ENCODE results near the gene HTR3C. TPM values are rescaled to one million over a fixed set of nuclear protein-coding genes. Genes with fewer than 3 reads are reported as not detected.

HTR3C gene
- total RNA-seq: not detected in 2 replicates

GRCh38 chr3:184052767-184053166 is at the start of gene HTR3C:
TSS of gene HTR3C (plus strand) at chr3:184053047. CDS start at chr3:184053081, 34 bp downstream.

GRCh38 chr3:184017672-184018423 is 35.0 kb upstream of the HTR3C start, which contains the start of gene ABCC5:
TSS of gene ABCC5 (minus strand) at chr3:184017884. CDS start at chr3:184014392, 3,492 bp downstream.

GRCh38 chr3:184031187-184031792 is 21.6 kb upstream of the HTR3C start, which contains the start of gene HTR3D:
TSS of gene HTR3D (plus strand) at chr3:184031742. CDS start at chr3:184031742, 0 bp downstream.

GRCh38 chr3:184096811-184097383 is 44.0 kb downstream of the HTR3C start, which contains the start of gene HTR3E:
TSS of gene HTR3E (plus strand) at chr3:184097064. CDS start at chr3:184097530, 466 bp downstream.

Other genes with a start within 250 kb of the HTR3C start
- 8.9 and 10.4 TPM in 2 replicates for gene MAP6D1, start 227.5 kb upstream of the HTR3C start, total RNA-seq
- 42.7 and 47.3 TPM in 2 replicates for gene PARL, start 168.2 kb upstream of the HTR3C start, total RNA-seq
- 7.3 and 9.2 TPM in 2 replicates for gene ABCC5, start 35.2 kb upstream of the HTR3C start, total RNA-seq
- gene HTR3D, start 21.3 kb upstream of the HTR3C start, total RNA-seq: not detected in 2 replicates
- not detected in 2 replicates for gene HTR3E, start 44.0 kb downstream of the HTR3C start, total RNA-seq
- 19.9 and 20.4 TPM in 2 replicates for gene EIF2B5, start 82.3 kb downstream of the HTR3C start, total RNA-seq
- 25.9 and 41.8 TPM in 2 replicates for gene DVL3, start 102.3 kb downstream of the HTR3C start, total RNA-seq
- 603 and 645 TPM in 2 replicates for gene AP2M1, start 121.8 kb downstream of the HTR3C start, total RNA-seq
- gene ABCF3, start 133.2 kb downstream of the HTR3C start, total RNA-seq: 38.5 and 39.5 TPM in 2 replicates
- not detected in 2 replicates for gene VWA5B2, start 176.5 kb downstream of the HTR3C start, total RNA-seq
- gene ALG3, start 195.9 kb downstream of the HTR3C start, total RNA-seq: 45.8 and 59.9 TPM in 2 replicates
- gene EEF1AKMT4, start 196.6 kb downstream of the HTR3C start, total RNA-seq: 5.3 and 5.5 TPM in 2 replicates
- not detected in 2 replicates for gene CAMK2N2, start 208.5 kb downstream of the HTR3C start, total RNA-seq
- not detected in 2 replicates for gene ECE2, start 223.0 kb downstream of the HTR3C start, total RNA-seq
- gene PSMD2, start 246.2 kb downstream of the HTR3C start, total RNA-seq: 686 and 752 TPM in 2 replicates